GM12878 (cell line): ENCODE data around the gene CRYGS. TPM values are rescaled to one million over a fixed set of nuclear protein-coding genes. Genes with fewer than 3 reads are reported as not detected.

ENCODE experiments used
- ATAC-seq: fragments of 200-7000 bp; cut with Tn5 transposase; 3 replicates; pipeline ENCODE4 v1.9.1; 2020; ENCODE audit warnings: mild to moderate bottlenecking, moderate library complexity
- BruUV-seq: library from RNA; stranded (reverse); fragments of 400-500 nt; replicated peaks from 2 replicates; lab custom pipeline; 2021; lab: Mats Ljungman, UMichigan
- CTCF ChIA-PET: fragments of 300-600 bp; sonication (Branson Sonifier 250); formaldehyde crosslinking; extraction: SDS; loops from one replicate; lab custom pipeline; 2021; ENCODE audit warnings: inconsistent platforms; lab: Yijun Ruan, JAX
- POLR2A ChIA-PET: fragments of 350-600 bp; formaldehyde crosslinking; extraction: SDS; loops from one replicate; lab custom pipeline; 2021; ENCODE audit warnings: inconsistent platforms; lab: Charles Lee
- RAD21 ChIA-PET: fragments of 300-600 bp; sonication (Branson Sonifier 250); formaldehyde crosslinking; loops from one replicate; lab custom pipeline; 2023; ENCODE audit warnings: antibody characterized with exemption; ENCODE audit not compliant: unreplicated experiment; lab: Charles Lee
- SMC1A ChIA-PET: fragments of 300-600 bp; sonication (Branson Sonifier 250); formaldehyde crosslinking; loops from one replicate; lab custom pipeline; 2023; ENCODE audit not compliant: unreplicated experiment, uncharacterized antibody; lab: Charles Lee
- DNase-seq: peaks from one replicate; pipeline ENCODE4 v3.0.0-alpha.2; 2011; ENCODE audit warnings: low read depth, low spot score
- FAIRE-seq: peaks from 3 replicates; lab custom pipeline; 2011; peaks lifted over from hg19 to GRCh38; lab: Jason Lieb, UNC
- H2AFZ ChIP-seq: 2 replicates; pipeline ENCODE4 v1.6.0; 2011; ENCODE audit warnings: low read depth, low read length, control low read depth; ENCODE audit not compliant: control insufficient read depth
- H3K27ac ChIP-seq: 2 replicates; pipeline ENCODE4 v1.5.1; 2011; ENCODE audit warnings: control low read depth; ENCODE audit not compliant: control insufficient read depth, insufficient read depth
- H3K27me3 ChIP-seq, 2 experiments: replicated peaks in 1 of 2; 2 replicates each; pipeline versions ENCODE4 v1.6.0 to v1.6.1; 2011; ENCODE audit warnings: low read length in 1 of 2; ENCODE audit not compliant: control insufficient read depth in 2 of 2, insufficient read depth in 2 of 2
- H3K36me3 ChIP-seq, 2 experiments: 2 replicates each; pipeline ENCODE4 v1.5.1; 2011; ENCODE audit warnings: low read length in 1 of 2; ENCODE audit not compliant: control insufficient read depth in 2 of 2, insufficient read depth in 2 of 2
- H3K4me1 ChIP-seq: 2 replicates; pipeline ENCODE4 v1.6.1; 2011; ENCODE audit warnings: mild to moderate bottlenecking, low read length, moderate library complexity, mixed read lengths; ENCODE audit not compliant: control insufficient read depth, insufficient read depth
- H3K4me2 ChIP-seq: 2 replicates; pipeline ENCODE4 v1.6.0; 2011; ENCODE audit warnings: control low read depth; ENCODE audit not compliant: control insufficient read depth, insufficient read depth
- H3K4me3 ChIP-seq: fragments of 200-600 bp; sonication (generic); 2 replicates; pipeline ENCODE4 v1.5.1; 2016
- H3K79me2 ChIP-seq: 2 replicates; pipeline ENCODE4 v1.6.0; 2011; ENCODE audit warnings: low read length; ENCODE audit not compliant: control insufficient read depth, insufficient read depth
- H3K9ac ChIP-seq: 2 replicates; pipeline ENCODE4 v1.8.0; 2011; ENCODE audit warnings: low read length, control low read depth, mixed read lengths; ENCODE audit not compliant: control insufficient read depth, insufficient read depth
- H3K9me3 ChIP-seq: replicated peaks from 3 replicates; pipeline ENCODE4 v1.5.1; 2011; ENCODE audit warnings: mild to moderate bottlenecking, low read length; ENCODE audit not compliant: control insufficient read depth, insufficient read depth
- H4K20me1 ChIP-seq: 2 replicates; pipeline ENCODE4 v1.6.0; 2011; ENCODE audit not compliant: control insufficient read depth, insufficient read depth
- BRCA1 ChIP-seq: IDR thresholded peaks from 2 replicates; pipeline ENCODE4 v1.6.1; 2011; ENCODE audit warnings: low read depth, low read length, improper control_type of control experiment
- E4F1 ChIP-seq: fragments of 450-650 bp; IDR thresholded peaks from 2 replicates; pipeline ENCODE4 v1.6.1; 2018; ENCODE audit warnings: borderline replicate concordance, mild to moderate bottlenecking; ENCODE audit not compliant: partially characterized antibody
- HDAC6 ChIP-seq: fragments of 200-600 bp; sonication (generic); IDR thresholded peaks from one replicate; pipeline ENCODE4 v1.8.0; 2017; ENCODE audit warnings: antibody characterized with exemption; ENCODE audit not compliant: unreplicated experiment
- HDGF ChIP-seq: fragments of 450-650 bp; IDR thresholded peaks from 2 replicates; pipeline ENCODE4 v1.6.1; 2016; ENCODE audit warnings: antibody characterized with exemption
- KDM1A ChIP-seq: fragments of 200-600 bp; sonication (generic); IDR thresholded peaks from 2 replicates; pipeline ENCODE4 v1.6.1; 2016; ENCODE audit warnings: borderline replicate concordance
- MYB ChIP-seq: fragments of 150-350 bp; IDR thresholded peaks from 2 replicates; pipeline ENCODE4 v1.6.1; 2014; ENCODE audit warnings: mild to moderate bottlenecking, low read depth, low read length, borderline replicate concordance
- NFIC ChIP-seq: IDR thresholded peaks from 2 replicates; pipeline ENCODE4 v1.6.1; 2012; ENCODE audit warnings: low read depth, mild to moderate bottlenecking, inconsistent platforms, low read length, moderate library complexity
- SIX5 ChIP-seq: IDR thresholded peaks from 2 replicates; pipeline ENCODE4 v1.6.1; 2011; ENCODE audit warnings: mild to moderate bottlenecking, low read depth, low read length, moderate library complexity; ENCODE audit not compliant: severe bottlenecking
- USF2 ChIP-seq: IDR thresholded peaks from 2 replicates; pipeline ENCODE4 v1.6.1; 2011; ENCODE audit warnings: low read depth, low read length, improper control_type of control experiment, borderline replicate concordance
- YY1 ChIP-seq: IDR thresholded peaks from 2 replicates; pipeline ENCODE4 v1.6.1; 2011; ENCODE audit warnings: low read depth, mild to moderate bottlenecking, low read length
- ZNF24 ChIP-seq: fragments of 450-650 bp; IDR thresholded peaks from 2 replicates; pipeline ENCODE4 v1.6.1; 2017; ENCODE audit warnings: antibody characterized with exemption, mild to moderate bottlenecking
- ZNF384 ChIP-seq: IDR thresholded peaks from 2 replicates; pipeline ENCODE4 v1.6.1; 2012; ENCODE audit warnings: low read depth, mild to moderate bottlenecking, low read length, improper control_type of control experiment, borderline replicate concordance
- WGBS: methylation state at CpG from one replicate; pipeline ENCODE4 v1.1.6; 2016; ENCODE audit warnings: low lambda C conversion rate; ENCODE audit not compliant: insufficient replicate concordance, insufficient coverage; ENCODE audit errors: missing lambda C conversion rate; 5-methylcytosine and 5-hydroxymethylcytosine counted together
- in situ Hi-C: fragments of 300-500 bp; cut with MboI; formaldehyde crosslinking; loops from 9 replicates; pipeline ENCODE4 v1.14.3; 2018; ENCODE audit warnings: mixed read lengths
- intact Hi-C: fragments of 100-400 bp; cut with micrococcal nuclease; formaldehyde crosslinking; loops from one replicate; pipeline ENCODE4 v1.14.2; 2022; ENCODE audit not compliant: unreplicated experiment
- polyA plus RNA-seq, 11 experiments: library from polyadenylated mRNA; depleted of rRNA in 4 of 11; unstranded in 6 of 11; stranded (reverse) in 5 of 11; fragments of >200 nt; fragmentation: Nextera tagmentation in 4 of 11; fragmentation: Illumina TruSeq in 1 of 11; extraction: Ambion mirVana in 4 of 11; extraction: Trizol in 1 of 11; gene quantifications; 1 replicate in 1 of 11; 2 replicates in 10 of 11; pipeline versions ENCODE4 v1.2.1 to v1.2.3, GENCODE V29; 2011 to 2016; ENCODE audit warnings: inconsistent platforms in 2 of 11, missing spikeins in 2 of 11, low read depth in 1 of 11
- total RNA-seq, 4 experiments: library from RNA; depleted of rRNA in 3 of 4; stranded (reverse); fragments of >200 nt in 3 of 4; fragmentation: Illumina TruSeq in 1 of 4; extraction: Trizol in 1 of 4; gene quantifications; 2 replicates each; pipeline versions ENCODE4 v1.2.1 to v1.2.3, GENCODE V29; 2013 to 2021

Gene CRYGS
- total and polyA plus RNA-seq, 10 of the 15 experiments (the other 5 are each of a cell fraction or from before 2014, with no cell fraction given): 1.1 to 6.0 (median 2.5) TPM

GRCh38 chr3:186493525-186494255 lies 50.5 kb downstream of the CRYGS start:
- in situ Hi-C loops (no loop called here), intact Hi-C loops (no loop called here)
- 57% methylated on average over 21 of the region's 21 CpGs for WGBS
- SMC1A ChIA-PET: interaction anchor here (1.2 kb wide), 1 partner anchor 10 kb away, joined by 4 read pairs; no protein-coding TSS in a partner anchor
- ATAC-seq (no peak), DNase-seq (no peak), FAIRE-seq (no peak)
- no peak overlapping the region for H3K9ac ChIP-seq
- RAD21 ChIA-PET: interaction anchor here (0.7 to 1.2 kb wide), 2 partner anchors 47 to 371 kb away, joined by 3 read pairs; no protein-coding TSS in a partner anchor
- BruUV-seq: no TSS peak
- H3K79me2 ChIP-seq: no peaks in the 10 kb centered on the region
- no peak overlapping the region for H3K27ac ChIP-seq
- no peaks in the 10 kb centered on the region for H3K36me3 ChIP-seq
- POLR2A ChIA-PET: no interaction called here
- CTCF ChIA-PET: no interaction called here
- H2AFZ ChIP-seq: no peak overlapping the region
- H3K4me1 ChIP-seq: no peaks in the 10 kb centered on the region
- no peaks in the 10 kb centered on the region for H3K9me3 ChIP-seq
- no peak overlapping the region for H3K4me2 ChIP-seq
- H3K4me3 ChIP-seq: no peak overlapping the region
- no peaks in the 10 kb centered on the region for H3K27me3 ChIP-seq
- TF ChIP-seq ZNF24 (no peak), E4F1 (no peak), HDAC6 (no peak), BRCA1 (no peak), HDGF (no peak), YY1 (no peak), KDM1A (no peak), MYB (no peak), ZNF384 (no peak), USF2 (no peak), NFIC (no peak), SIX5 (no peak)
- no peaks in the 10 kb centered on the region for H4K20me1 ChIP-seq
